H9 (cell line): ENCODE results near the gene AKR7A2. TPM values are rescaled to one million over a fixed set of nuclear protein-coding genes. Genes with fewer than 3 reads are reported as not detected.

Experiments used
- DNase-seq: peaks from one replicate; pipeline ENCODE4 v3.0.0-alpha.2; 2017
- H2AFZ ChIP-seq: one replicate; pipeline ENCODE4 v1.6.1; 2013; ENCODE audit warnings: mild to moderate bottlenecking, low read length, control low read depth, moderate library complexity
- H2AK5ac ChIP-seq: 2 replicates; pipeline ENCODE4 v1.6.1; 2013; ENCODE audit warnings: low read length, control low read depth, mixed read lengths; ENCODE audit not compliant: insufficient read length
- H2BK120ac ChIP-seq: one replicate; pipeline ENCODE4 v1.6.1; 2013; ENCODE audit warnings: low read depth, mild to moderate bottlenecking, low read length, control low read depth, inconsistent platforms; ENCODE audit not compliant: poor library complexity, severe bottlenecking
- H2BK12ac ChIP-seq: 2 replicates; pipeline ENCODE4 v1.6.1; 2013; ENCODE audit warnings: low read length, control low read depth, mixed read lengths, low read depth; ENCODE audit not compliant: insufficient read length
- H2BK15ac ChIP-seq: 2 replicates; pipeline ENCODE4 v1.6.1; 2013; ENCODE audit warnings: low read depth, low read length, control low read depth
- H2BK20ac ChIP-seq: one replicate; pipeline ENCODE4 v1.6.1; 2013; ENCODE audit warnings: low read depth, mild to moderate bottlenecking, low read length, control low read depth, inconsistent platforms; ENCODE audit not compliant: poor library complexity, severe bottlenecking
- H2BK5ac ChIP-seq: 2 replicates; pipeline ENCODE4 v1.6.1; 2013; ENCODE audit warnings: low read length, control low read depth, mixed read lengths; ENCODE audit not compliant: insufficient read length
- H3K14ac ChIP-seq: 2 replicates; pipeline ENCODE4 v1.6.1; 2013; ENCODE audit warnings: low read length, control low read depth; ENCODE audit not compliant: insufficient read depth
- H3K18ac ChIP-seq: 2 replicates; pipeline ENCODE4 v1.6.1; 2013; ENCODE audit warnings: low read depth, mild to moderate bottlenecking, mixed read lengths, low read length, control low read depth; ENCODE audit not compliant: insufficient read length
- H3K23ac ChIP-seq: 2 replicates; pipeline ENCODE4 v1.6.1; 2013; ENCODE audit warnings: low read length, control low read depth, mixed read lengths, low read depth; ENCODE audit not compliant: insufficient read length
- H3K23me2 ChIP-seq: 2 replicates; pipeline ENCODE4 v1.6.1; 2013; ENCODE audit warnings: low read depth, mild to moderate bottlenecking, mixed read lengths, low read length, control low read depth; ENCODE audit not compliant: insufficient read length, poor library complexity, severe bottlenecking
- H3K27ac ChIP-seq: 2 replicates; pipeline ENCODE4 v1.5.1; 2013; ENCODE audit warnings: low read length, control low read depth, mixed read lengths, low read depth; ENCODE audit not compliant: insufficient read length
- H3K27me3 ChIP-seq: 2 replicates; pipeline ENCODE4 v1.6.1; 2013; ENCODE audit warnings: low read length, control low read depth, inconsistent platforms; ENCODE audit not compliant: insufficient read depth
- H3K4ac ChIP-seq: 2 replicates; pipeline ENCODE4 v1.6.1; 2013; ENCODE audit warnings: low read depth, mild to moderate bottlenecking, control low read depth, inconsistent platforms, low read length, moderate library complexity
- H3K4me1 ChIP-seq: 2 replicates; pipeline ENCODE4 v1.6.1; 2013; ENCODE audit warnings: low read length, control low read depth, inconsistent platforms; ENCODE audit not compliant: insufficient read depth
- H3K4me2 ChIP-seq: 2 replicates; pipeline ENCODE4 v1.6.1; 2013; ENCODE audit warnings: low read length, control low read depth, mixed read lengths; ENCODE audit not compliant: insufficient read length, insufficient read depth
- H3K56ac ChIP-seq: 2 replicates; pipeline ENCODE4 v1.6.1; 2013; ENCODE audit warnings: low read depth, mild to moderate bottlenecking, mixed read lengths, low read length, control low read depth; ENCODE audit not compliant: insufficient read length
- H3K79me1 ChIP-seq: 2 replicates; pipeline ENCODE4 v1.6.1; 2013; ENCODE audit warnings: low read depth, mild to moderate bottlenecking, moderate library complexity, low read length, control low read depth, inconsistent platforms; ENCODE audit not compliant: insufficient read depth, poor library complexity, severe bottlenecking
- H3K79me2 ChIP-seq: 2 replicates; pipeline ENCODE4 v1.6.1; 2013; ENCODE audit warnings: low read length, control low read depth, inconsistent platforms; ENCODE audit not compliant: insufficient read depth
- H3K9ac ChIP-seq: 2 replicates; pipeline ENCODE4 v1.6.1; 2013; ENCODE audit warnings: low read length, control low read depth, mixed read lengths; ENCODE audit not compliant: insufficient read length; ENCODE audit errors: extremely low read depth
- H3K9me3 ChIP-seq: one replicate; pipeline ENCODE4 v1.6.1; 2013; ENCODE audit warnings: low read depth, low read length, inconsistent platforms; ENCODE audit not compliant: control insufficient read depth
- H3T11ph ChIP-seq: one replicate; pipeline ENCODE4 v1.6.1; 2013; ENCODE audit warnings: mild to moderate bottlenecking, low read length, control low read depth, inconsistent platforms
- H4K20me1 ChIP-seq: one replicate; pipeline ENCODE4 v1.6.1; 2013; ENCODE audit not compliant: control insufficient read depth, insufficient read length, insufficient read depth
- H4K5ac ChIP-seq: 2 replicates; pipeline ENCODE4 v1.6.1; 2013; ENCODE audit warnings: low read depth, mild to moderate bottlenecking, mixed read lengths, low read length, control low read depth; ENCODE audit not compliant: insufficient read length
- H4K8ac ChIP-seq: replicated peaks from 2 replicates; pipeline ENCODE4 v1.6.1; 2013; ENCODE audit warnings: low read length, control low read depth, mixed read lengths, low read depth; ENCODE audit not compliant: insufficient read length
- H4K91ac ChIP-seq: 2 replicates; pipeline ENCODE4 v1.6.1; 2013; ENCODE audit warnings: low read depth, mild to moderate bottlenecking, moderate library complexity, mixed read lengths, low read length, control low read depth; ENCODE audit not compliant: insufficient read length
- H3K27ac Mint-ChIP-seq, 3 experiments: 2 replicates in 2 of 3; 3 replicates in 1 of 3; pipeline ENCODE4 v1.8.0; 2020 to 2021; ENCODE audit warnings: mixed read lengths in 3 of 3, mild to moderate bottlenecking in 1 of 3, moderate library complexity in 1 of 3
- H3K27me3 Mint-ChIP-seq: 2 replicates; pipeline ENCODE4 v1.8.0; 2021; ENCODE audit warnings: low read depth, mild to moderate bottlenecking, moderate library complexity, mixed read lengths
- H3K36me3 Mint-ChIP-seq, 3 experiments: 2 replicates in 2 of 3; 3 replicates in 1 of 3; pipeline ENCODE4 v1.8.0; 2020 to 2021; ENCODE audit warnings: low read depth in 3 of 3, mixed read lengths in 3 of 3; ENCODE audit not compliant: insufficient read depth in 1 of 3
- H3K4me1 Mint-ChIP-seq, 2 experiments: 2 replicates each; pipeline ENCODE4 v1.8.0; 2020; ENCODE audit warnings: mixed read lengths in 2 of 2
- H3K4me3 Mint-ChIP-seq, 2 experiments: 2 replicates in 1 of 2; 3 replicates in 1 of 2; pipeline ENCODE4 v1.8.0; 2020 to 2021; ENCODE audit warnings: mild to moderate bottlenecking in 2 of 2, mixed read lengths in 2 of 2, moderate library complexity in 1 of 2
- H3K9me3 Mint-ChIP-seq, 2 experiments: 2 replicates in 1 of 2; 3 replicates in 1 of 2; pipeline ENCODE4 v1.8.0; 2020; ENCODE audit warnings: mild to moderate bottlenecking in 2 of 2, mixed read lengths in 2 of 2, moderate library complexity in 1 of 2
- WGBS: extraction: QIAGEN DNeasy Blood & Tissue Kit; methylation state at CpG from one replicate; pipeline ENCODE4 v1.1.7; 2013; ENCODE audit warnings: missing lambda C conversion rate, low lambda C conversion rate, mixed read lengths; ENCODE audit not compliant: insufficient read length; ENCODE audit errors: extremely low coverage; 5-methylcytosine and 5-hydroxymethylcytosine counted together
- total RNA-seq: library from RNA; stranded (reverse); gene quantifications from 2 replicates; pipeline ENCODE4 v1.2.1, GENCODE V29; 2021
- TF ChIP-seq, protein P1 (sequence below): fragments of 200-600 bp; sonication (generic); conservative IDR thresholded peaks from 3 replicates; pipeline ENCODE4 v1.8.0; 2021; ENCODE audit warnings: antibody characterized with exemption, mild to moderate bottlenecking

The AKR7A2 gene
- total RNA-seq, 1 experiment from 2014 or later, result 50.3 TPM

DNA sequence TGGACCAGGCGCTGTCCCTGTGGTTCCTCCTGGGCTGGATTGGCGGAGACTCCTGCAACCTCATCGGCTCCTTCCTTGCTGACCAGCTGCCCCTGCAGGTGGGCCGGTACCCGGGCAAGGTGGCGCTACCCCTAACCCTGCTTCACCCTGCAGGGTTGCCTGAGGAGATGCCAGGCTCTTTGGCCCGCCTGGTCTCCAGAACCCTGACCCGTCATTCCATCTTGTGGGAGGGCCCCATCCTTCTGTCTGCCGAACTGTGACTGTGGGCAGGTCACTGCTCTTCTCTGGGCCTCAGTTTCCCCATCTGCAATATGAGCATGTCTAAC is 12.7 kb upstream of the AKR7A2 start:
- Mint-ChIP-seq H3K4me3 (no peak overlapping the region), H3K4me1 (no peaks in the 10 kb centered on the region), H3K27ac (no peak overlapping the region), H3K9me3 (no peaks in the 10 kb centered on the region), H3K36me3 (peaks cover 12 to 35% (median 31%) of the 10 kb centered on the region in 3 experiments; a peak in 6 of 7 replicates), H3K27me3 (no peaks in the 10 kb centered on the region; the same call in 1 of the 2 replicates)
- Histone ChIP-seq H2BK20ac (no peak overlapping the region), H3K79me1 (no peaks in the 10 kb centered on the region), H3K23ac (no peak overlapping the region), H2BK15ac (no peak overlapping the region), H3K27me3 (no peaks in the 10 kb centered on the region), H4K20me1 (no peaks in the 10 kb centered on the region), H3K4ac (no peak overlapping the region), H3K56ac (no peak overlapping the region), H3K4me1 (no peaks in the 10 kb centered on the region), H3K18ac (no peak overlapping the region), H4K5ac (no peak overlapping the region), H3K79me2 (no peaks in the 10 kb centered on the region), H3K4me2 (no peak overlapping the region), H2AK5ac (no peak overlapping the region), H4K91ac (no peak overlapping the region), H3K23me2 (no peaks in the 10 kb centered on the region), H4K8ac (no peak overlapping the region), H2BK12ac (no peak overlapping the region), H2AFZ (no peak overlapping the region), H3K27ac (no peak overlapping the region), H3K9me3 (no peaks in the 10 kb centered on the region), H3T11ph (no peak overlapping the region), H3K9ac (no peak overlapping the region), H2BK120ac (no peak overlapping the region), H3K14ac (no peak overlapping the region), H2BK5ac (no peak overlapping the region)
- TF ChIP-seq, protein P1, sequence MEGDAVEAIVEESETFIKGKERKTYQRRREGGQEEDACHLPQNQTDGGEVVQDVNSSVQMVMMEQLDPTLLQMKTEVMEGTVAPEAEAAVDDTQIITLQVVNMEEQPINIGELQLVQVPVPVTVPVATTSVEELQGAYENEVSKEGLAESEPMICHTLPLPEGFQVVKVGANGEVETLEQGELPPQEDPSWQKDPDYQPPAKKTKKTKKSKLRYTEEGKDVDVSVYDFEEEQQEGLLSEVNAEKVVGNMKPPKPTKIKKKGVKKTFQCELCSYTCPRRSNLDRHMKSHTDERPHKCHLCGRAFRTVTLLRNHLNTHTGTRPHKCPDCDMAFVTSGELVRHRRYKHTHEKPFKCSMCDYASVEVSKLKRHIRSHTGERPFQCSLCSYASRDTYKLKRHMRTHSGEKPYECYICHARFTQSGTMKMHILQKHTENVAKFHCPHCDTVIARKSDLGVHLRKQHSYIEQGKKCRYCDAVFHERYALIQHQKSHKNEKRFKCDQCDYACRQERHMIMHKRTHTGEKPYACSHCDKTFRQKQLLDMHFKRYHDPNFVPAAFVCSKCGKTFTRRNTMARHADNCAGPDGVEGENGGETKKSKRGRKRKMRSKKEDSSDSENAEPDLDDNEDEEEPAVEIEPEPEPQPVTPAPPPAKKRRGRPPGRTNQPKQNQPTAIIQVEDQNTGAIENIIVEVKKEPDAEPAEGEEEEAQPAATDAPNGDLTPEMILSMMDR, result no peak
- no peak for DNase-seq
- no CpG with 5 or more reads among the region's 9 CpGs for WGBS
